ENCODE measurements around the gene FILIP1.

- no peak for TF ChIP-seq EZH2 (IDR thresholded peaks at IDR 0.05; ENCODE audit: low read length, unreplicated experiment)
- TF ChIP-seq, protein P1, sequence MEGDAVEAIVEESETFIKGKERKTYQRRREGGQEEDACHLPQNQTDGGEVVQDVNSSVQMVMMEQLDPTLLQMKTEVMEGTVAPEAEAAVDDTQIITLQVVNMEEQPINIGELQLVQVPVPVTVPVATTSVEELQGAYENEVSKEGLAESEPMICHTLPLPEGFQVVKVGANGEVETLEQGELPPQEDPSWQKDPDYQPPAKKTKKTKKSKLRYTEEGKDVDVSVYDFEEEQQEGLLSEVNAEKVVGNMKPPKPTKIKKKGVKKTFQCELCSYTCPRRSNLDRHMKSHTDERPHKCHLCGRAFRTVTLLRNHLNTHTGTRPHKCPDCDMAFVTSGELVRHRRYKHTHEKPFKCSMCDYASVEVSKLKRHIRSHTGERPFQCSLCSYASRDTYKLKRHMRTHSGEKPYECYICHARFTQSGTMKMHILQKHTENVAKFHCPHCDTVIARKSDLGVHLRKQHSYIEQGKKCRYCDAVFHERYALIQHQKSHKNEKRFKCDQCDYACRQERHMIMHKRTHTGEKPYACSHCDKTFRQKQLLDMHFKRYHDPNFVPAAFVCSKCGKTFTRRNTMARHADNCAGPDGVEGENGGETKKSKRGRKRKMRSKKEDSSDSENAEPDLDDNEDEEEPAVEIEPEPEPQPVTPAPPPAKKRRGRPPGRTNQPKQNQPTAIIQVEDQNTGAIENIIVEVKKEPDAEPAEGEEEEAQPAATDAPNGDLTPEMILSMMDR (conservative IDR thresholded peaks at IDR 0.05; ENCODE audit: low read depth, low read length) = no peak
Observed at GRCh38 chr6:75368864-75369402, 124.7 kb downstream of the FILIP1 start.
